CD4-positive, alpha-beta memory T cell (primary cell): ENCODE measurements around the gene FAM229A. TPM values are rescaled to one million over a fixed set of nuclear protein-coding genes. Genes with fewer than 3 reads are reported as not detected.
A peak's percentile ranks its signal among the peaks of the same experiment; 100 is the strongest.

ENCODE experiments used
- CTCF ChIA-PET: fragments of 350-600 bp; sonication (Branson Sonifier 250); formaldehyde crosslinking; loops from one replicate; lab custom pipeline; 2021; ENCODE audit warnings: inconsistent platforms; ENCODE audit not compliant: partially characterized antibody; lab: Charles Lee
- POLR2A ChIA-PET: fragments of 350-600 bp; sonication (Branson Sonifier 250); formaldehyde crosslinking; loops from one replicate; lab custom pipeline; 2021; ENCODE audit not compliant: partially characterized antibody; lab: Charles Lee
- DNase-seq, 5 donors: peaks; one replicate each; pipeline versions ENCODE4 v3.0.0 to v3.0.0-alpha.2; 2020 to 2022; ENCODE audit warnings: mixed read lengths in 1 of 5
- H3K27ac ChIP-seq: one replicate; pipeline ENCODE4 v1.7.0; 2013; ENCODE audit warnings: low read depth, low read length
- H3K27me3 ChIP-seq: 2 replicates; pipeline ENCODE4 v1.7.0; 2013; ENCODE audit warnings: mild to moderate bottlenecking, low read length, moderate library complexity; ENCODE audit not compliant: insufficient read depth
- H3K36me3 ChIP-seq: 2 replicates; pipeline ENCODE4 v1.7.0; 2013; ENCODE audit warnings: mild to moderate bottlenecking, low read length, moderate library complexity; ENCODE audit not compliant: insufficient read depth
- H3K4me1 ChIP-seq: 2 replicates; pipeline ENCODE4 v1.7.0; 2013; ENCODE audit warnings: mild to moderate bottlenecking, low read length, moderate library complexity; ENCODE audit not compliant: insufficient read depth
- H3K4me3 ChIP-seq, 2 donors: one replicate each; pipeline ENCODE4 v1.7.0; 2013; ENCODE audit warnings: low read length in 2 of 2, mild to moderate bottlenecking in 1 of 2
- H3K9me3 ChIP-seq, 2 donors: one replicate each; pipeline ENCODE4 v1.7.0; 2013; ENCODE audit warnings: low read length in 2 of 2, control low read depth in 1 of 2; ENCODE audit not compliant: control insufficient read depth in 1 of 2
- H3K27ac Mint-ChIP-seq, 7 donors: one replicate each; pipeline ENCODE4 v1.8.0; 2020 to 2021; ENCODE audit warnings: mixed read lengths in 7 of 7, mild to moderate bottlenecking in 6 of 7, inconsistent platforms in 3 of 7, moderate library complexity in 3 of 7
- H3K27me3 Mint-ChIP-seq, 2 donors: one replicate each; pipeline ENCODE4 v1.8.0; 2020 to 2021; ENCODE audit warnings: mixed read lengths in 2 of 2
- H3K36me3 Mint-ChIP-seq, 2 donors: one replicate each; pipeline ENCODE4 v1.8.0; 2020 to 2021; ENCODE audit warnings: mixed read lengths in 2 of 2, inconsistent platforms in 1 of 2, mild to moderate bottlenecking in 1 of 2
- H3K4me1 Mint-ChIP-seq, 4 donors: one replicate each; pipeline ENCODE4 v1.8.0; 2020 to 2021; ENCODE audit warnings: mixed read lengths in 4 of 4, mild to moderate bottlenecking in 1 of 4
- H3K4me3 Mint-ChIP-seq, 8 donors: one replicate each; pipeline ENCODE4 v1.8.0; 2020 to 2021; ENCODE audit warnings: mixed read lengths in 8 of 8, mild to moderate bottlenecking in 7 of 8, moderate library complexity in 6 of 8, inconsistent platforms in 3 of 8
- H3K9me3 Mint-ChIP-seq, 8 donors: one replicate each; pipeline ENCODE4 v1.8.0; 2020 to 2021; ENCODE audit warnings: mixed read lengths in 8 of 8, mild to moderate bottlenecking in 5 of 8, inconsistent platforms in 3 of 8, moderate library complexity in 1 of 8
- intact Hi-C: fragments of 100-400 bp; cut with micrococcal nuclease; formaldehyde crosslinking; loops from one replicate; pipeline ENCODE4 v1.15.1; 2023
- polyA plus RNA-seq, 2 donors: library from polyadenylated mRNA; unstranded; fragments of 300-500 nt; fragmentation: Illumina TruSeq; gene quantifications; one replicate each; pipeline ENCODE4 v1.2.3, GENCODE V29; 2021
- total RNA-seq, 2 experiments: library from RNA; stranded (reverse); gene quantifications; one replicate each; pipeline ENCODE4 v1.2.3, GENCODE V29; 2021

The FAM229A gene
- total and polyA plus RNA-seq, 4 experiments from 2014 or later: 0.39 to 34.6 (median 32.2) TPM; not detected in 1

GRCh38 chr1:32393136-32393535 is 30.9 kb upstream of the FAM229A start:
- Mint-ChIP-seq H3K4me3 (peak overlapping the region; percentile 99 to 100 (median 100)), H3K9me3 (no peaks in the 10 kb centered on the region), H3K4me1 (peaks cover 5 to 25% (median 19%) of the 10 kb centered on the region in 4 donors), H3K27me3 (peaks cover 0 to 1% of the 10 kb centered on the region in 2 donors), H3K36me3 (peaks cover 0 to 17% of the 10 kb centered on the region in 2 donors), H3K27ac (peak overlapping the region; percentile 32 to 100 (median 99))
- intact Hi-C loops: loop anchor here (5.0 kb wide), 1 partner anchor 286 kb away; the partner anchor contains the start of gene KPNA6
- Histone ChIP-seq H3K4me1 (peaks cover 43% of the 10 kb centered on the region), H3K27me3 (no peaks in the 10 kb centered on the region), H3K9me3 (no peaks in the 10 kb centered on the region), H3K36me3 (peaks cover 33% of the 10 kb centered on the region), H3K4me3 (peak overlapping the region; percentile 70 to 87), H3K27ac (peak overlapping the region; percentile 95)
- ChIA-PET POLR2A (interaction anchor here (0.9 to 2.3 kb wide), 4 partner anchors 102 to 320 kb away, joined by 3 to 29 read pairs (median 25); partner anchors contain the start of genes KPNA6, LCK and TMEM39B), CTCF (interaction anchor here (2.6 kb wide), 1 partner anchor 177 kb away, joined by 17 read pairs; no protein-coding TSS in a partner anchor)
- no peak for DNase-seq

DNA sequence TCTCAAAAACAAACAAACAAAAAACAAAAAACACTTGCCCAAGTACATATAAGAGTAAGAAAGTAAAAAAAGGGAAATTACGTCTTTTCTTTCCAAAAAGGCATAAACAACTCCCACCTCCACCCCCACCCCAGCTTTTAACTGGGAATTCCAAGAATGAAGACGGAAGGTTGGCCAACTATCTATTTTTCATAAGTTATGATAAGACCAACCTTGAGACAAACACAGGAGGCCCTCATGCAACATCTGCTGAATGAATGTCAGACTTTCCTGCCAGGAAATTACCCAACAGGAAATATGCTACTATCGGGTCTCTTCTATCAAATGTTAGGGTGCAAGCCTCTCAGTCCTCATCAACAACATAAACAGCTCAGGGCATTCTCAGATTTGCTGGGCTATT is 30.0 kb upstream of the FAM229A start:
- Mint-ChIP-seq H3K36me3 (peaks cover 0 to 21% of the 10 kb centered on the region in 2 donors), H3K4me1 (peaks cover 5 to 25% (median 20%) of the 10 kb centered on the region in 4 donors), H3K27me3 (no peaks in the 10 kb centered on the region), H3K27ac (peak overlapping the region in 6 of 7 donors; percentile 33 to 100 (median 61)), H3K9me3 (no peaks in the 10 kb centered on the region), H3K4me3 (peak overlapping the region; percentile 33 to 100 (median 58))
- ChIA-PET CTCF (interaction anchor here (0.8 to 1.3 kb wide), 2 partner anchors 9 to 177 kb away, joined by 3 to 5 read pairs; no protein-coding TSS in a partner anchor), POLR2A (interaction anchor here (0.5 kb wide), 1 partner anchor 57 kb away, joined by 4 read pairs; no protein-coding TSS in a partner anchor)
- peaks cover 41% of the 10 kb centered on the region for H3K36me3 ChIP-seq
- DNase-seq: no peak
- intact Hi-C loops: loop anchor here (5.0 kb wide), 1 partner anchor 285 kb away; the partner anchor contains the start of gene KPNA6
- no peaks in the 10 kb centered on the region for H3K9me3 ChIP-seq
- H3K4me3 ChIP-seq: no peak overlapping the region
- H3K4me1 ChIP-seq: peaks cover 43% of the 10 kb centered on the region
- no peaks in the 10 kb centered on the region for H3K27me3 ChIP-seq
- H3K27ac ChIP-seq: no peak overlapping the region

DNA sequence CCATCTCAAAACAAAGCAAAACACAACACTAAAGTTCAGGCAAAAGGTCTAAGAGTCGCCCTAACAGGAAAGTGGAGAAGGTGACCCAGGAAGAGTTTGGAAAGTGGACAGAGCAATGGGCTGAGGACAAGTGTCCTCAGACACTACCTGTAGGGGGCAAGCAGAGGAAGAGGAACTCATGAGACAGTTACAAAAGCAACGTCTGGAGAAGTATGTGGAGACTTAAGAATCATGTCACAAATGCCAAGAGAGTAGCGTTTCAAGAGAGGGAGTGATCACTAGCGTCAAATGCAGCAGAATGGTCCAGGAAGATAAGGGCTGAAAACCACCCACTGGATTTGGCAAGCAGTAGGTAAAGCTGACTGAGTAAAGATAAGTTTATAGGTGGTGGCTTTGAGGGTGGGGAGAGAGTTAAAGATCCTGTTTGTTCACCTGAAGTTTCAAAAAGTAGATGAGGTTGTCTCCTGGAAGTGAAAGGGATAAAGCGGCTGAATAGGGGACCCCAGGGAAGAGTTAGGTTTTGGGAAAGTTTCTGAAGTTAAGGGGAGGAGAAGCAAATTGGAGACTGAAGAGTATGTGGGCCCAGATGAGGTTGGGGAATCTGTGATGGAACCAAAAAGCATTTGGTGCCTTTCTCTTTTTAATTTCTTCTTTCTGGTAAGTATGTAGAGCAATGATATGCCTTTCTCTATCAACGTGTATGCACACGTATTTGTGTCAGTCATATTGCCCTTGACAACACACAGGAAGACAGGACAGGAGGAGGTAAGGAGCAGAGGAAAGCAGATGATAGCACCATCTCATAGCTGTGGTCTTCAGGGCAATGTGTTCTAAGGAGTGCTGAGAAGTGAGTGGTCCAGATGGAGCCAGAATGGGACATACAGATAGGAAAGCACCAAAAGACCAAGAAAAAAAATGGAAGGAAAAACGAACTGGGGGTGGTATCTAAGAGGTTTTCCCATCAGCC is 28.9 kb upstream of the FAM229A start:
- peaks cover 43% of the 10 kb centered on the region for H3K4me1 ChIP-seq
- ChIA-PET POLR2A (no interaction called here), CTCF (interaction anchor here (1.3 to 4.0 kb wide), 2 partner anchors 9 to 10 kb away, joined by 5 to 12 read pairs; no protein-coding TSS in a partner anchor)
- no peaks in the 10 kb centered on the region for H3K9me3 ChIP-seq
- no peaks in the 10 kb centered on the region for H3K27me3 ChIP-seq
- no peak for DNase-seq
- Mint-ChIP-seq H3K27me3 (no peaks in the 10 kb centered on the region), H3K4me3 (no peak overlapping the region), H3K27ac (no peak overlapping the region), H3K9me3 (no peaks in the 10 kb centered on the region), H3K36me3 (peaks cover 5 to 31% of the 10 kb centered on the region in 2 donors), H3K4me1 (peaks cover 12 to 25% (median 22%) of the 10 kb centered on the region in 4 donors)
- H3K4me3 ChIP-seq: no peak overlapping the region
- H3K27ac ChIP-seq: no peak overlapping the region
- peaks cover 50% of the 10 kb centered on the region for H3K36me3 ChIP-seq
- intact Hi-C loops: loop anchor here (5.0 kb wide), 1 partner anchor 284 kb away; the partner anchor contains the start of gene KPNA6

DNA sequence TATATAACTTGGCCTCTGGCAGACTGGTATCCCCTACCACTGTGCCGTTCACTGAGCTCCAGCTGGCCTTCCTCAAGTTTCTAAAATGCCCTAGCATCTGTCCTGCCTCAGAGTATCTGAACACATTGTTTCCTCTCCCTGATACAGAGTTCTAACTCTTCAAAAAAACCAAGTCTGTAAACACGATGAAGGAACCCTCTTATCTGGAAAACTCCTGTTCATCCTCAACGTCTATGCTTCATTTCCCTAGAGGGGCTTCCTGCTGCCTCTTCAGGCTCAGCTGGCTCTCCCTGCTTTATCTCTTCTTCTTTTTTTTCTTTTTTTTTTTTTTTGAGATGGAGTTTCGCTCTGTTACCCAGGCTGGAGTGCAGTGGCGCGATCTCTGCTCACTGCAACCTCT is 26.4 kb upstream of the FAM229A start:
- H3K4me3 Mint-ChIP-seq: no peak overlapping the region
- no peaks in the 10 kb centered on the region for H3K27me3 ChIP-seq
- H3K9me3 Mint-ChIP-seq: no peaks in the 10 kb centered on the region
- no peaks in the 10 kb centered on the region for H3K27me3 Mint-ChIP-seq
- H3K36me3 Mint-ChIP-seq: peaks cover 19 to 44% of the 10 kb centered on the region in 2 donors
- no peaks in the 10 kb centered on the region for H3K9me3 ChIP-seq
- POLR2A ChIA-PET: interaction anchor here (1.7 kb wide), 1 partner anchor 52 kb away, joined by 4 read pairs; the partner anchor contains the start of gene MARCKSL1
- H3K36me3 ChIP-seq: peaks cover 55% of the 10 kb centered on the region
- no peak overlapping the region for H3K27ac ChIP-seq
- no peak overlapping the region for H3K27ac Mint-ChIP-seq
- CTCF ChIA-PET: interaction anchor here (0.6 to 4.0 kb wide), 4 partner anchors 12 to 173 kb away, joined by 3 to 12 read pairs (median 5); no protein-coding TSS in a partner anchor
- peaks cover 36% of the 10 kb centered on the region for H3K4me1 ChIP-seq
- no peak overlapping the region for H3K4me3 ChIP-seq
- peaks cover 7 to 15% (median 10%) of the 10 kb centered on the region in 4 donors for H3K4me1 Mint-ChIP-seq
- intact Hi-C loops: no loop called here
- no peak for DNase-seq

- no peaks in the 10 kb centered on the region for H3K27me3 Mint-ChIP-seq
- Histone ChIP-seq H3K27ac (no peak overlapping the region), H3K27me3 (no peaks in the 10 kb centered on the region), H3K4me3 (no peak overlapping the region), H3K36me3 (peaks cover 72% of the 10 kb centered on the region), H3K9me3 (no peaks in the 10 kb centered on the region), H3K4me1 (peaks cover 18% of the 10 kb centered on the region)
- H3K9me3 Mint-ChIP-seq: no peaks in the 10 kb centered on the region
- DNase-seq: no peak
- H3K27ac Mint-ChIP-seq: peak overlapping the region in 1 of 7 donors; percentile 6
- ChIA-PET CTCF (interaction anchor here (1.4 to 4.0 kb wide), 4 partner anchors 11 to 171 kb away, joined by 4 to 12 read pairs (median 6); no protein-coding TSS in a partner anchor), POLR2A (no interaction called here)
- intact Hi-C loops: no loop called here
- no peak overlapping the region for H3K4me3 Mint-ChIP-seq
- peaks cover 0 to 7% (median 3%) of the 10 kb centered on the region in 4 donors for H3K4me1 Mint-ChIP-seq
- peaks cover 22 to 50% of the 10 kb centered on the region in 2 donors for H3K36me3 Mint-ChIP-seq
Observed at GRCh38 chr1:32386676-32387392, 24.5 kb upstream of the FAM229A start.

- H3K27ac Mint-ChIP-seq: peak overlapping the region in 2 of 7 donors; percentile 29 to 72
- peaks cover 56 to 87% of the 10 kb centered on the region in 2 donors for H3K36me3 Mint-ChIP-seq
- no peaks in the 10 kb centered on the region for H3K9me3 ChIP-seq
- ChIA-PET POLR2A (no interaction called here), CTCF (interaction anchor here (0.9 kb wide), 1 partner anchor 33 kb away, joined by 3 read pairs; no protein-coding TSS in a partner anchor)
- H3K36me3 ChIP-seq: peaks cover 89% of the 10 kb centered on the region
- DNase-seq: no peak
- no peaks in the 10 kb centered on the region for H3K27me3 Mint-ChIP-seq
- H3K4me1 ChIP-seq: no peaks in the 10 kb centered on the region
- no peak overlapping the region for H3K27ac ChIP-seq
- no peaks in the 10 kb centered on the region for H3K9me3 Mint-ChIP-seq
- H3K4me3 ChIP-seq: no peak overlapping the region
- no peaks in the 10 kb centered on the region for H3K4me1 Mint-ChIP-seq
- no peak overlapping the region for H3K4me3 Mint-ChIP-seq
- no peaks in the 10 kb centered on the region for H3K27me3 ChIP-seq
- intact Hi-C loops: no loop called here
Observed at GRCh38 chr1:32380057-32380456, 17.8 kb upstream of the FAM229A start.
